Activated gamma-delta T cell treated with Interleukin-2 at 50 U/mL for 16 hours (primary cell): Measurements from ENCODE around the gene FAM167B.
A peak's percentile ranks its signal among the peaks of the same experiment; 100 is the strongest.
"Not testable (repeated sequence)": the region's sequence is repeated elsewhere in the genome, so short reads cannot be mapped to it uniquely, and the experiment has no call there.

Experiments used
- DNase-seq: peaks from one replicate; pipeline ENCODE4 v3.0.0-alpha.2; 2020

FAM167B gene

GRCh38 chr1:32224285-32224684 lies 22.7 kb upstream of the FAM167B start:
- no peak for DNase-seq

- no peak for DNase-seq
Observed at GRCh38 chr1:32228771-32229170, 18.3 kb upstream of the FAM167B start.

- DNase-seq = no peak
Observed at GRCh38 chr1:32231843-32232432, 15.1 kb upstream of the FAM167B start.

GRCh38 chr1:32232558-32233304 lies 14.3 kb upstream of the FAM167B start:
- DNase-seq = no peak

- DNase-seq = no peak
Observed at GRCh38 chr1:32234792-32235191, 12.2 kb upstream of the FAM167B start.

GRCh38 chr1:32239337-32239736 lies 7.7 kb upstream of the FAM167B start:
- DNase-seq = no peak

- no peak for DNase-seq
Observed at GRCh38 chr1:32239790-32240139, 7.3 kb upstream of the FAM167B start.

GRCh38 chr1:32240140-32240951 lies 6.7 kb upstream of the FAM167B start:
- peak; percentile 63 for DNase-seq

- peak; percentile 35 for DNase-seq
Observed at GRCh38 chr1:32241001-32241763, 5.8 kb upstream of the FAM167B start.

GRCh38 chr1:32242341-32242851 lies 4.6 kb upstream of the FAM167B start:
- DNase-seq = no peak

- DNase-seq = no peak
Observed at GRCh38 chr1:32247452-32247851, 430 bp downstream of the FAM167B start.

- DNase-seq = peak; percentile 73
Observed at GRCh38 chr1:32247983-32248889, 1.2 kb downstream of the FAM167B start.

GRCh38 chr1:32249831-32250525 lies 3.0 kb downstream of the FAM167B start:
- DNase-seq = peak; percentile 87

GRCh38 chr1:32250893-32251716 lies 4.1 kb downstream of the FAM167B start, which contains the start of gene LCK:
LCK (plus strand) TSS chr1:32251265; CDS start chr1:32274330, 23,065 bp downstream.
- DNase-seq = peak; percentile 69

GRCh38 chr1:32255072-32256071 lies 8.3 kb downstream of the FAM167B start:
- DNase-seq = no peak

- no peak for DNase-seq
Observed at GRCh38 chr1:32256473-32257226, 9.6 kb downstream of the FAM167B start.

GRCh38 chr1:32257227-32257508 lies 10.1 kb downstream of the FAM167B start:
- DNase-seq = no peak

- DNase-seq = not testable (repeated sequence)
Observed at GRCh38 chr1:32263236-32263593, 16.2 kb downstream of the FAM167B start.
